Tibial nerve (tissue), 4 donors: ENCODE measurements around the gene KL.

Experiments
- CTCF ChIP-seq, 5 experiments: fragments of 200-600 bp in 3 of 5; fragments of 450-650 bp in 2 of 5; sonication (generic) in 3 of 5; IDR thresholded peaks; one replicate each; pipeline ENCODE4 v1.5.1; 2016 to 2019; ENCODE audit warnings: antibody characterized with exemption in 5 of 5, mild to moderate bottlenecking in 3 of 5, moderate library complexity in 2 of 5
- EP300 ChIP-seq, 2 donors: sonication (generic); formaldehyde crosslinking; IDR thresholded peaks; one replicate each; pipeline ENCODE4 v1.6.1; 2017; ENCODE audit warnings: antibody characterized with exemption in 2 of 2, mild to moderate bottlenecking in 1 of 2
- POLR2A ChIP-seq, 2 donors: fragments of 450-650 bp; IDR thresholded peaks; one replicate each; pipeline ENCODE4 v1.6.1; 2017; ENCODE audit warnings: antibody characterized with exemption in 2 of 2, mild to moderate bottlenecking in 2 of 2, moderate library complexity in 2 of 2

DNA sequence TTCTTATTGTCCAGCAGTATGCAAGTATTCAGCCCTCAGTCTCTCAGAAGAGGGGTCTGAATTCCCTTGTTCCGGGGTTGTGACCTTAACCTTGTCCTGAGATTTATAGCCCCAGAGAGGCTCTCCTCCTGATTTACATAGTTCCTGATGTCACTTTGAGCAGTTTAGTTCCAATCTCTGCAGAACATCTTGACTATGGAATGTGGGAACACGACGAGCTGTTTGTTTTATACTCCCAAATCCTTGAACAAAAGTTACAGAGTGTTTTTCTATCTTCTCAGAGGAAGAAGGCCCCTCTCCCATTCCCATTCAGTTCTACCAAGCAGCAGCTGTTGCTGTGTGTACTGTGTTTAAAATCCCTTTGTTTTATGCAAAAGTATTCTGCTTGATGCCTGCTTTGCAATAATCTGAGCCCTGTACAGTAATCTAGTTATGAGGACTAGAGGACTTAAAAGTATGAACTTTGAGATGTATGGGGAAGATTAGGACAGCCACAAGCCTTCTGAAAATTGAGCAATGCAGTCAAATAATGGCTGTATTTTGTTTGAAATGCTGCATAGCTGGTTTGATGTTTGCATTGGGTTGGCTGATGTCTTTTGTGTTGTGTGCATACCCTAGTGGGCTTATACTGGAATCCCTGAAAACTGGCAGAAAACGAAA, 74.7 kb downstream of the KL start:
- TF ChIP-seq CTCF (IDR thresholded peaks at IDR 0.05) (no peak), EP300 (IDR thresholded peaks at IDR 0.05) (no peak), POLR2A (IDR thresholded peaks at IDR 0.05) (no peak)
